ENCODE results near the gene MCF2L.

Gene MCF2L

GRCh38 chr13:112979406-112979902 is 10.4 kb downstream of the MCF2L start:
- no peak for DNase-seq (ENCODE audit: low read depth)

- DNase-seq (ENCODE audit: low read depth) = no peak
These were observed 11.4 kb downstream of the MCF2L start for GRCh38 chr13:112980434-112980833.

- DNase-seq (ENCODE audit: low read depth) = no peak
These were observed 12.4 kb downstream of the MCF2L start for GRCh38 chr13:112981451-112981850.

GRCh38 chr13:112982281-112983041 is 13.4 kb downstream of the MCF2L start:
- DNase-seq (ENCODE audit: low read depth) = no peak

GRCh38 chr13:112983042-112983305 is 14.0 kb downstream of the MCF2L start:
- no peak for DNase-seq (ENCODE audit: low read depth)

- DNase-seq (ENCODE audit: low read depth) = no peak
These were observed 14.6 kb downstream of the MCF2L start for GRCh38 chr13:112983428-112984196.

GRCh38 chr13:112984501-112984900 is 15.5 kb downstream of the MCF2L start:
- no peak for DNase-seq (ENCODE audit: low read depth)

GRCh38 chr13:112984954-112985802 is 16.2 kb downstream of the MCF2L start:
- DNase-seq (ENCODE audit: low read depth) = no peak

GRCh38 chr13:112985803-112986408 is 16.9 kb downstream of the MCF2L start:
- DNase-seq (ENCODE audit: low read depth) = no peak

GRCh38 chr13:112986470-112986869 is 17.5 kb downstream of the MCF2L start:
- DNase-seq (ENCODE audit: low read depth) = no peak

- no peak for DNase-seq (ENCODE audit: low read depth)
These were observed 18.1 kb downstream of the MCF2L start for GRCh38 chr13:112986946-112987681.

GRCh38 chr13:112987682-112988024 is 18.6 kb downstream of the MCF2L start:
- no peak for DNase-seq (ENCODE audit: low read depth)

- no peak for DNase-seq (ENCODE audit: low read depth)
These were observed 21.8 kb downstream of the MCF2L start for GRCh38 chr13:112990783-112991182.

- DNase-seq (ENCODE audit: low read depth) = no peak
These were observed 22.6 kb downstream of the MCF2L start for GRCh38 chr13:112991609-112992008.

- no peak for DNase-seq (ENCODE audit: low read depth)
These were observed 24.1 kb downstream of the MCF2L start for GRCh38 chr13:112992931-112993680.

- no peak for DNase-seq (ENCODE audit: low read depth)
These were observed 25.2 kb downstream of the MCF2L start for GRCh38 chr13:112994084-112994780.

GRCh38 chr13:112994781-112995355 is 25.9 kb downstream of the MCF2L start:
- no peak for DNase-seq (ENCODE audit: low read depth)

GRCh38 chr13:112995395-112996191 is 26.6 kb downstream of the MCF2L start:
- DNase-seq (ENCODE audit: low read depth) = no peak

GRCh38 chr13:112996671-112997091 is 27.7 kb downstream of the MCF2L start:
- no peak for DNase-seq (ENCODE audit: low read depth)

All from non-pigmented ciliary epithelial cell (primary cell).